Measurements from ENCODE around the gene CLASP2. TPM values are rescaled to one million over a fixed set of nuclear protein-coding genes. Genes with fewer than 3 reads are reported as not detected.

The CLASP2 gene
- total and polyA plus RNA-seq, 9 donors: 14.5 to 71.2 (median 66.0) TPM

GRCh38 chr3:33582234-33582633, 135.8 kb downstream of the CLASP2 start:
- no peaks in the 10 kb centered on the region for H3K27me3 ChIP-seq
- WGBS, 3 donors: 86 to 94% (median 90%) methylated on average over 3 of the region's 3 CpGs
- H3K4me3 ChIP-seq: no peak overlapping the region
- intact Hi-C loops (cut with DNase I): no loop called here
- no peaks in the 10 kb centered on the region for H3K9me3 ChIP-seq
- H3K36me3 ChIP-seq: no peaks in the 10 kb centered on the region
- H3K4me1 ChIP-seq (ENCODE audit: insufficient read depth): no peaks in the 10 kb centered on the region
- no peak for DNase-seq
- no peak overlapping the region for H3K27ac ChIP-seq
- TF ChIP-seq EP300 (IDR thresholded peaks at IDR 0.05): no peak
- TF ChIP-seq POLR2A (IDR thresholded peaks at IDR 0.05): no peak
- no peak for TF ChIP-seq CTCF (IDR thresholded peaks at IDR 0.05)

- Histone ChIP-seq H3K27ac (no peak overlapping the region), H3K27me3 (no peaks in the 10 kb centered on the region), H3K4me1 (ENCODE audit: insufficient read depth) (no peaks in the 10 kb centered on the region), H3K9me3 (no peaks in the 10 kb centered on the region), H3K36me3 (no peaks in the 10 kb centered on the region), H3K4me3 (no peak overlapping the region)
- TF ChIP-seq EP300 (IDR thresholded peaks at IDR 0.05): no peak
- no peak for TF ChIP-seq POLR2A (IDR thresholded peaks at IDR 0.05)
- no peak for TF ChIP-seq CTCF (IDR thresholded peaks at IDR 0.05)
- 85 to 91% (median 86%) methylated on average over 10 of the region's 10 CpGs for WGBS, 3 donors
- intact Hi-C loops (cut with DNase I): no loop called here
- DNase-seq: no peak
Observed at GRCh38 chr3:33581666-33582065, 136.4 kb downstream of the CLASP2 start.

- Histone ChIP-seq H3K36me3 (no peaks in the 10 kb centered on the region), H3K4me1 (ENCODE audit: insufficient read depth) (no peaks in the 10 kb centered on the region), H3K27me3 (no peaks in the 10 kb centered on the region), H3K4me3 (no peak overlapping the region), H3K9me3 (no peaks in the 10 kb centered on the region), H3K27ac (no peak overlapping the region)
- intact Hi-C loops (cut with DNase I): no loop called here
- 93 to 96% (median 95%) methylated on average over 2 of the region's 2 CpGs for WGBS, 3 donors
- DNase-seq: no peak
- TF ChIP-seq EP300 (IDR thresholded peaks at IDR 0.05) (no peak), CTCF (IDR thresholded peaks at IDR 0.05) (no peak), POLR2A (IDR thresholded peaks at IDR 0.05) (no peak)
Observed at GRCh38 chr3:33579840-33580239, 138.2 kb downstream of the CLASP2 start.

- no peak overlapping the region for H3K4me3 ChIP-seq
- TF ChIP-seq EP300 (IDR thresholded peaks at IDR 0.05) (no peak), CTCF (IDR thresholded peaks at IDR 0.05) (no peak), POLR2A (IDR thresholded peaks at IDR 0.05) (no peak)
- no peak overlapping the region for H3K27ac ChIP-seq
- no peaks in the 10 kb centered on the region for H3K9me3 ChIP-seq
- no peaks in the 10 kb centered on the region for H3K4me1 ChIP-seq (ENCODE audit: insufficient read depth)
- no peak for DNase-seq
- no peaks in the 10 kb centered on the region for H3K36me3 ChIP-seq
- H3K27me3 ChIP-seq: no peaks in the 10 kb centered on the region
- intact Hi-C loops (cut with DNase I): no loop called here
- 56 to 77% (median 61%) methylated on average over 1 of the region's 1 CpG for WGBS, 3 donors
Observed at GRCh38 chr3:33579178-33579510, 138.9 kb downstream of the CLASP2 start.
